LNCAP (cell line): Measurements from ENCODE around the gene GRIK4.

Experiments
- CTCF ChIP-seq: fragments of 450-650 bp; IDR thresholded peaks from 2 replicates; pipeline ENCODE4 v1.5.1; 2017; ENCODE audit warnings: mild to moderate bottlenecking

Gene GRIK4

GRCh38 chr11:120805960-120806555 lies 294.5 kb downstream of the GRIK4 start:
- TF ChIP-seq CTCF: no peak

- no peak for TF ChIP-seq CTCF
Observed at GRCh38 chr11:120807414-120808150, 296.0 kb downstream of the GRIK4 start.

GRCh38 chr11:120808616-120809050 lies 297.1 kb downstream of the GRIK4 start:
- TF ChIP-seq CTCF: no peak

- no peak for TF ChIP-seq CTCF
Observed at GRCh38 chr11:120810251-120810650, 298.7 kb downstream of the GRIK4 start.

- TF ChIP-seq CTCF: no peak
Observed at GRCh38 chr11:120811199-120811598, 299.7 kb downstream of the GRIK4 start.

- no peak for TF ChIP-seq CTCF
Observed at GRCh38 chr11:120811731-120812130, 300.2 kb downstream of the GRIK4 start.

- no peak for TF ChIP-seq CTCF
Observed at GRCh38 chr11:120814531-120815318, 303.2 kb downstream of the GRIK4 start.
